Measurements from ENCODE around the gene DLX5.

DNA sequence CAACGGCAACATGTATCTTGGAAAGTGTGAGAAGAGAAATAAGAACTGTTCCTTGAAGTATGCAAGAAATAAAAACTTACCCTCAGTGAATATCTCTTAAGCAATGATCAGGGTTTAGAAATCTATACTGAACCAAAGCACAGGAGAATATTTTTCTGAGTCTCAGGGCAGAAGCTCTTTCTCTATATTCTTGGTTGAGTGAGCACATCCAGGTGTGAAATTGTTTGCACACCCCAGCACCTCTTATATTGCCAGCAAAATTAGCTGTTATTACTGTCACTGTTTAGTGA lies 10.8 kb downstream of the DLX5 start:
- TF ChIP-seq, protein P1, sequence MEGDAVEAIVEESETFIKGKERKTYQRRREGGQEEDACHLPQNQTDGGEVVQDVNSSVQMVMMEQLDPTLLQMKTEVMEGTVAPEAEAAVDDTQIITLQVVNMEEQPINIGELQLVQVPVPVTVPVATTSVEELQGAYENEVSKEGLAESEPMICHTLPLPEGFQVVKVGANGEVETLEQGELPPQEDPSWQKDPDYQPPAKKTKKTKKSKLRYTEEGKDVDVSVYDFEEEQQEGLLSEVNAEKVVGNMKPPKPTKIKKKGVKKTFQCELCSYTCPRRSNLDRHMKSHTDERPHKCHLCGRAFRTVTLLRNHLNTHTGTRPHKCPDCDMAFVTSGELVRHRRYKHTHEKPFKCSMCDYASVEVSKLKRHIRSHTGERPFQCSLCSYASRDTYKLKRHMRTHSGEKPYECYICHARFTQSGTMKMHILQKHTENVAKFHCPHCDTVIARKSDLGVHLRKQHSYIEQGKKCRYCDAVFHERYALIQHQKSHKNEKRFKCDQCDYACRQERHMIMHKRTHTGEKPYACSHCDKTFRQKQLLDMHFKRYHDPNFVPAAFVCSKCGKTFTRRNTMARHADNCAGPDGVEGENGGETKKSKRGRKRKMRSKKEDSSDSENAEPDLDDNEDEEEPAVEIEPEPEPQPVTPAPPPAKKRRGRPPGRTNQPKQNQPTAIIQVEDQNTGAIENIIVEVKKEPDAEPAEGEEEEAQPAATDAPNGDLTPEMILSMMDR (optimal IDR thresholded peaks at IDR 0.05 in 1 of 3, IDR thresholded peaks at IDR 0.05 in 1 of 3, conservative IDR thresholded peaks at IDR 0.05 in 1 of 3; ENCODE audit: extremely low read depth in 1 of 3, insufficient read depth in 2 of 3, low read length in 3 of 3): no peak
- TF ChIP-seq EZH2 (IDR thresholded peaks at IDR 0.05; ENCODE audit: low read length): no peak

All from keratinocyte (primary cell).